Trophoblast cell (in vitro differentiated cells and primary cell): ENCODE results near the gene OSBPL3.

Source experiments
- DNase-seq, 2 donors: peaks; one replicate each; pipeline ENCODE4 v3.0.0-alpha.2; 2016
- H2AFZ ChIP-seq: 2 replicates; pipeline ENCODE4 v1.6.1; 2013; ENCODE audit warnings: low read length, moderate library complexity, mild to moderate bottlenecking; ENCODE audit not compliant: insufficient read depth, poor library complexity
- H2AK5ac ChIP-seq: 2 replicates; pipeline ENCODE4 v1.6.1; 2013; ENCODE audit warnings: mild to moderate bottlenecking, low read length
- H2BK120ac ChIP-seq: 2 replicates; pipeline ENCODE4 v1.6.1; 2013; ENCODE audit warnings: low read length, mild to moderate bottlenecking, moderate library complexity; ENCODE audit not compliant: insufficient read depth, poor library complexity
- H2BK12ac ChIP-seq: 2 replicates; pipeline ENCODE4 v1.6.1; 2013; ENCODE audit warnings: mild to moderate bottlenecking, low read length, moderate library complexity
- H2BK5ac ChIP-seq: 2 replicates; pipeline ENCODE4 v1.6.1; 2013; ENCODE audit warnings: low read length, low read depth, moderate library complexity, mild to moderate bottlenecking; ENCODE audit not compliant: poor library complexity
- H3K14ac ChIP-seq: 2 replicates; pipeline ENCODE4 v1.6.1; 2013; ENCODE audit warnings: mild to moderate bottlenecking, low read length
- H3K18ac ChIP-seq: 2 replicates; pipeline ENCODE4 v1.6.1; 2013; ENCODE audit warnings: mild to moderate bottlenecking, low read length
- H3K23ac ChIP-seq: 2 replicates; pipeline ENCODE4 v1.6.1; 2013; ENCODE audit warnings: low read length
- H3K27ac ChIP-seq: 2 replicates; pipeline ENCODE4 v1.5.1; 2013; ENCODE audit warnings: low read depth, mild to moderate bottlenecking, inconsistent platforms, low read length, moderate library complexity
- H3K27me3 ChIP-seq: 2 replicates; pipeline ENCODE4 v1.6.1; 2013; ENCODE audit warnings: inconsistent platforms, mild to moderate bottlenecking, low read length, moderate library complexity; ENCODE audit not compliant: insufficient read depth
- H3K36me3 ChIP-seq, 2 experiments: 1 replicate in 1 of 2; 2 replicates in 1 of 2; pipeline ENCODE4 v1.6.1; 2013; ENCODE audit warnings: low read length in 2 of 2, mild to moderate bottlenecking in 2 of 2, moderate library complexity in 1 of 2; ENCODE audit not compliant: insufficient read depth in 2 of 2, control insufficient read depth in 1 of 2
- H3K4ac ChIP-seq: 2 replicates; pipeline ENCODE4 v1.6.1; 2013; ENCODE audit warnings: low read depth, mild to moderate bottlenecking, low read length, moderate library complexity
- H3K4me1 ChIP-seq, 2 experiments: 1 replicate in 1 of 2; 2 replicates in 1 of 2; pipeline ENCODE4 v1.6.1; 2013; ENCODE audit warnings: low read length in 2 of 2, mild to moderate bottlenecking in 2 of 2, moderate library complexity in 1 of 2; ENCODE audit not compliant: insufficient read depth in 2 of 2, control insufficient read depth in 1 of 2
- H3K4me2 ChIP-seq: 2 replicates; pipeline ENCODE4 v1.6.1; 2013; ENCODE audit warnings: inconsistent platforms, mild to moderate bottlenecking, low read length, moderate library complexity
- H3K4me3 ChIP-seq: 2 replicates; pipeline ENCODE4 v1.5.1; 2013; ENCODE audit warnings: mild to moderate bottlenecking, low read depth, low read length, inconsistent platforms
- H3K79me1 ChIP-seq: one replicate; pipeline ENCODE4 v1.6.1; 2013; ENCODE audit warnings: low read length
- H3K79me2 ChIP-seq: 2 replicates; pipeline ENCODE4 v1.6.1; 2013; ENCODE audit warnings: low read length, mild to moderate bottlenecking; ENCODE audit not compliant: control insufficient read depth, insufficient read depth, poor library complexity
- H3K9ac ChIP-seq: 2 replicates; pipeline ENCODE4 v1.6.1; 2013; ENCODE audit warnings: mild to moderate bottlenecking, low read length
- H3K9me3 ChIP-seq: 2 replicates; pipeline ENCODE4 v1.6.1; 2013; ENCODE audit warnings: low read depth, mild to moderate bottlenecking, control low read depth, inconsistent platforms, low read length; ENCODE audit not compliant: insufficient read depth
- H4K12ac ChIP-seq: 2 replicates; pipeline ENCODE4 v1.6.1; 2013; ENCODE audit warnings: low read depth, mild to moderate bottlenecking, low read length, moderate library complexity
- H4K8ac ChIP-seq: 2 replicates; pipeline ENCODE4 v1.6.1; 2013; ENCODE audit warnings: low read depth, mild to moderate bottlenecking, low read length, moderate library complexity
- H4K91ac ChIP-seq: one replicate; pipeline ENCODE4 v1.6.1; 2013; ENCODE audit warnings: low read depth, mild to moderate bottlenecking, low read length, moderate library complexity
- WGBS: extraction: QIAGEN DNeasy Blood & Tissue Kit; methylation state at CpG from one replicate; pipeline ENCODE4 v1.1.7; 2013; ENCODE audit warnings: missing lambda C conversion rate; ENCODE audit not compliant: insufficient read length, insufficient coverage; ENCODE audit errors: extremely low coverage; 5-methylcytosine and 5-hydroxymethylcytosine counted together

OSBPL3 gene

GRCh38 chr7:24911213-24911603 is 68.8 kb downstream of the OSBPL3 start:
- Histone ChIP-seq H3K9me3 (no peaks in the 10 kb centered on the region), H3K27me3 (no peaks in the 10 kb centered on the region), H3K79me2 (no peaks in the 10 kb centered on the region), H3K27ac (no peak overlapping the region), H2AFZ (no peak overlapping the region), H4K8ac (no peak overlapping the region), H2BK12ac (no peak overlapping the region), H3K14ac (no peak overlapping the region), H2AK5ac (no peak overlapping the region), H3K36me3 (no peaks in the 10 kb centered on the region), H4K12ac (no peak overlapping the region), H3K4me1 (peaks cover 3 to 9% of the 10 kb centered on the region in 2 experiments), H3K18ac (no peak overlapping the region), H4K91ac (no peak overlapping the region), H3K79me1 (no peaks in the 10 kb centered on the region), H3K4me3 (no peak overlapping the region), H3K23ac (no peak overlapping the region), H2BK5ac (no peak overlapping the region), H2BK120ac (no peak overlapping the region), H3K9ac (no peak overlapping the region), H3K4me2 (no peak overlapping the region), H3K4ac (no peak overlapping the region)
- DNase-seq: no peak
- no CpG with 5 or more reads among the region's 3 CpGs for WGBS

- WGBS: no CpG with 5 or more reads among the region's 4 CpGs
- no peaks in the 10 kb centered on the region for H3K36me3 ChIP-seq
These were observed 69.3 kb downstream of the OSBPL3 start for GRCh38 chr7:24910551-24911212.

DNA sequence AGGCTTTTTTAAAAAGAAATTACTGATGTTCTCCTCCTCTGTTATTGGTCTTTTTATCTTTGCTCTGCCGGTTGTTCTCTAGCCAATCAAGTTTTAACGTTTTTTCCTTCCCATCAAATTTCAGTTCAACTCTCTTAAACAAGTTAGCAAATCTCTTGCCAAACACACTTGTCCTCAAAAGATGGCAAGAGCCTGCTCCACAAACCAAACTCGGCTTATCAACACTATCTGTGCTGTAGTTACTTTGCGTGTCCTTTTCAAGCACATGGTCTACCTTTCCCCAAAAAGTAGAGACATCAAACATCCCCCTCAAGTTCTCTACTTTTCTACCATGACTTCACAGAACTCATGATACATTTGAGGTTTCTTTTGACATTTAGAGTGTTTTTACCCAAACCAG is 71.3 kb downstream of the OSBPL3 start:
- no peak overlapping the region for H2BK120ac ChIP-seq
- H3K27ac ChIP-seq: no peak overlapping the region
- peaks cover 3 to 9% of the 10 kb centered on the region in 2 experiments for H3K4me1 ChIP-seq
- no peak overlapping the region for H2AK5ac ChIP-seq
- H3K23ac ChIP-seq: no peak overlapping the region
- H3K4ac ChIP-seq: no peak overlapping the region
- H4K91ac ChIP-seq: no peak overlapping the region
- no peak overlapping the region for H3K4me3 ChIP-seq
- no peak for DNase-seq
- no peak overlapping the region for H4K8ac ChIP-seq
- no peak overlapping the region for H3K14ac ChIP-seq
- no peaks in the 10 kb centered on the region for H3K79me2 ChIP-seq
- no peak overlapping the region for H4K12ac ChIP-seq
- WGBS: no CpG with 5 or more reads among the region's 4 CpGs
- H3K27me3 ChIP-seq: no peaks in the 10 kb centered on the region
- no peak overlapping the region for H3K18ac ChIP-seq
- H2BK5ac ChIP-seq: no peak overlapping the region
- no peaks in the 10 kb centered on the region for H3K36me3 ChIP-seq
- no peak overlapping the region for H2BK12ac ChIP-seq
- H3K9me3 ChIP-seq: no peaks in the 10 kb centered on the region
- H2AFZ ChIP-seq: no peak overlapping the region
- H3K79me1 ChIP-seq: no peaks in the 10 kb centered on the region
- no peak overlapping the region for H3K4me2 ChIP-seq
- H3K9ac ChIP-seq: no peak overlapping the region

More at GRCh38 chr7:24910551-24911212, 69.3 kb downstream of the OSBPL3 start:
- no peak overlapping the region for H3K14ac ChIP-seq
- H4K12ac ChIP-seq: no peak overlapping the region
- H3K79me1 ChIP-seq: no peaks in the 10 kb centered on the region
- no peak overlapping the region for H2BK120ac ChIP-seq
- H3K9me3 ChIP-seq: no peaks in the 10 kb centered on the region
- H2AFZ ChIP-seq: no peak overlapping the region
- no peak overlapping the region for H3K27ac ChIP-seq
- no peak overlapping the region for H3K4ac ChIP-seq
- no peak overlapping the region for H3K23ac ChIP-seq
- H2BK12ac ChIP-seq: no peak overlapping the region
- H2AK5ac ChIP-seq: no peak overlapping the region
- no peak overlapping the region for H3K9ac ChIP-seq
- H2BK5ac ChIP-seq: no peak overlapping the region
- no peak for DNase-seq
- peaks cover 3 to 9% of the 10 kb centered on the region in 2 experiments for H3K4me1 ChIP-seq
- no peak overlapping the region for H4K8ac ChIP-seq
- H3K4me3 ChIP-seq: no peak overlapping the region
- no peak overlapping the region for H3K18ac ChIP-seq
- no peaks in the 10 kb centered on the region for H3K79me2 ChIP-seq
- H3K4me2 ChIP-seq: no peak overlapping the region
- no peak overlapping the region for H4K91ac ChIP-seq
- H3K27me3 ChIP-seq: no peaks in the 10 kb centered on the region

DNA sequence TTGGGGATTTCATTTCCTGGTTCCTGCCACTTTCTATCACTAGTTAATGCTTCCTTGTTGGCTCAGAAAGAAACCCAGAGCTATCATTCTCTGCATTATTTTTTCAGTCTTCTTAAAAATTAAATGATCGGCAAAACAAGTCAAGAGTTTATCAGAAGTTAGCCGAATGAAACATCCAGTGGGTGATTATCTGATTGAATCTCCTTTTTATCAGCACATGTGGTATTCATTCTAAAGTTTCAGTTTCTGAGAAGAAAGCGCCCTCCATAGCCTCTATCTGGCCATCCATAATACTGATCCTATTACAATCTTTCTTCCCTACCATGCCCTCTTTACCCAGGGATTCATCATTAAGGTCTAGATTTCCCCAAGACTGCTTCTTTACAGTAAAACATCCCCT is 71.8 kb downstream of the OSBPL3 start:
- WGBS: no CpG with 5 or more reads among the region's 3 CpGs
- Histone ChIP-seq H2AFZ (no peak overlapping the region), H3K4me3 (no peak overlapping the region), H3K9ac (no peak overlapping the region), H4K12ac (no peak overlapping the region), H2BK12ac (no peak overlapping the region), H3K14ac (no peak overlapping the region), H3K79me1 (no peaks in the 10 kb centered on the region), H4K8ac (no peak overlapping the region), H2BK120ac (no peak overlapping the region), H3K27me3 (no peaks in the 10 kb centered on the region), H2AK5ac (no peak overlapping the region), H4K91ac (no peak overlapping the region), H3K18ac (no peak overlapping the region), H3K27ac (no peak overlapping the region), H3K79me2 (no peaks in the 10 kb centered on the region), H3K4me2 (no peak overlapping the region), H2BK5ac (no peak overlapping the region), H3K9me3 (no peaks in the 10 kb centered on the region), H3K23ac (no peak overlapping the region), H3K36me3 (no peaks in the 10 kb centered on the region), H3K4me1 (peaks cover 3 to 9% of the 10 kb centered on the region in 2 experiments), H3K4ac (no peak overlapping the region)
- no peak for DNase-seq
